SK-N-SH treated with all-trans-retinoic acid at 6 μM for 48 hours (cell line): ENCODE measurements around the gene DMAP1.

Experiments
- BACH2 ChIP-seq: fragments of 250-450 bp; sonication (Bioruptor Pico); IDR thresholded peaks from 2 replicates; pipeline ENCODE4 v1.9.0; 2021; ENCODE audit warnings: mild to moderate bottlenecking, borderline replicate concordance
- ESRRG ChIP-seq: fragments of 250-450 bp; sonication (Bioruptor Pico); IDR thresholded peaks from 2 replicates; pipeline ENCODE4 v1.6.1; 2021; ENCODE audit warnings: mild to moderate bottlenecking

GRCh38 chr1:44200336-44200735, 12.9 kb upstream of the DMAP1 start:
- TF ChIP-seq ESRRG (CRISPR knock-in tag) (no peak), BACH2 (CRISPR knock-in tag) (no peak)
